Mucosa of rectum (tissue), 2 donors: ENCODE data around the gene MAP4K4.
A peak's percentile ranks its signal among the peaks of the same experiment; 100 is the strongest.

ENCODE experiments used
- H3K27ac ChIP-seq, 2 donors: one replicate each; pipeline ENCODE4 v1.7.0; 2013; ENCODE audit warnings: inconsistent platforms in 2 of 2, low read depth in 2 of 2, low read length in 2 of 2
- H3K27me3 ChIP-seq, 2 donors: one replicate each; pipeline ENCODE4 v1.7.0; 2013; ENCODE audit warnings: low read length in 2 of 2; ENCODE audit not compliant: control insufficient read depth in 2 of 2, insufficient read depth in 2 of 2
- H3K36me3 ChIP-seq, 2 donors: one replicate each; pipeline ENCODE4 v1.7.0; 2013; ENCODE audit warnings: low read length in 2 of 2; ENCODE audit not compliant: control insufficient read depth in 2 of 2, insufficient read depth in 2 of 2
- H3K4me1 ChIP-seq, 2 donors: one replicate each; pipeline ENCODE4 v1.7.0; 2013; ENCODE audit warnings: low read length in 2 of 2, mild to moderate bottlenecking in 1 of 2; ENCODE audit not compliant: control insufficient read depth in 2 of 2, insufficient read depth in 2 of 2
- H3K4me3 ChIP-seq, 2 donors: one replicate each; pipeline ENCODE4 v1.7.0; 2013; ENCODE audit warnings: low read length in 2 of 2
- H3K9ac ChIP-seq, 2 donors: one replicate each; pipeline ENCODE4 v1.7.0; 2013; ENCODE audit warnings: low read length in 2 of 2, low read depth in 1 of 2, mild to moderate bottlenecking in 1 of 2
- H3K9me3 ChIP-seq, 2 donors: one replicate each; pipeline ENCODE4 v1.7.0; 2013; ENCODE audit warnings: low read length in 2 of 2; ENCODE audit not compliant: control insufficient read depth in 2 of 2
- donor health status: healthy.
- donor health status: Normal muscosa, but diverticular disease.

The MAP4K4 gene

GRCh38 chr2:101704816-101705578 is 7.5 kb downstream of the MAP4K4 start:
- Histone ChIP-seq H3K4me3 (no peak overlapping the region), H3K4me1 (peaks cover 0 to 3% of the 10 kb centered on the region in 2 donors), H3K9ac (no peak overlapping the region), H3K27ac (no peak overlapping the region), H3K27me3 (no peaks in the 10 kb centered on the region), H3K9me3 (no peaks in the 10 kb centered on the region), H3K36me3 (peaks cover 0 to 2% of the 10 kb centered on the region in 2 donors)

GRCh38 chr2:101706121-101706818 is 8.8 kb downstream of the MAP4K4 start:
- no peak overlapping the region for H3K27ac ChIP-seq
- no peak overlapping the region for H3K9ac ChIP-seq
- no peaks in the 10 kb centered on the region for H3K27me3 ChIP-seq
- no peaks in the 10 kb centered on the region for H3K9me3 ChIP-seq
- H3K36me3 ChIP-seq = peaks cover 0 to 2% of the 10 kb centered on the region in 2 donors
- H3K4me1 ChIP-seq = no peaks in the 10 kb centered on the region
- H3K4me3 ChIP-seq = no peak overlapping the region

DNA sequence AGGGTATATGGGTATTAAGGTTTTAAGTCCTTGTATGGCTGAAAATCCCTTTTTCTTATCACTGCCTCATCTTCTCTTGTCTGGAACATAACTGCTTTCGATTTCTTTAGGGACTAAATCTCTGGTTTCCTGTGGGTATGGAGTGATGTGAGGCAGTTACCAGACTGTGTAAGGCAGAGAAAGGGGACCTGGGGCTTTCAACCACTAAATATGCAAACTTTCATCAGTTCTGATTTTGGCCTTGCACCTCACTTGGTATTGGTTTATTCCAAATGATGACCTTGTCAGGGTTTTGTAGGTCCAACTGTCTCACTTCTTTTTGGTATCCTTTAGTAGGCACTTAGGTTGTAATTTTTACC is 9.3 kb downstream of the MAP4K4 start:
- Histone ChIP-seq H3K27ac (no peak overlapping the region), H3K4me1 (no peaks in the 10 kb centered on the region), H3K9ac (no peak overlapping the region), H3K36me3 (peaks cover 0 to 2% of the 10 kb centered on the region in 2 donors), H3K9me3 (no peaks in the 10 kb centered on the region), H3K27me3 (no peaks in the 10 kb centered on the region), H3K4me3 (no peak overlapping the region)

- H3K27me3 ChIP-seq = no peaks in the 10 kb centered on the region
- H3K27ac ChIP-seq = no peak overlapping the region
- H3K9me3 ChIP-seq = no peaks in the 10 kb centered on the region
- no peak overlapping the region for H3K4me3 ChIP-seq
- no peak overlapping the region for H3K9ac ChIP-seq
- no peaks in the 10 kb centered on the region for H3K36me3 ChIP-seq
- H3K4me1 ChIP-seq = no peaks in the 10 kb centered on the region
These were observed 12.5 kb downstream of the MAP4K4 start for GRCh38 chr2:101710036-101710435.

- H3K4me1 ChIP-seq = no peaks in the 10 kb centered on the region
- no peaks in the 10 kb centered on the region for H3K27me3 ChIP-seq
- no peaks in the 10 kb centered on the region for H3K36me3 ChIP-seq
- peak overlapping the region in 1 of 2 donors; percentile 27 for H3K27ac ChIP-seq
- H3K9me3 ChIP-seq = no peaks in the 10 kb centered on the region
- H3K9ac ChIP-seq = no peak overlapping the region
- no peak overlapping the region for H3K4me3 ChIP-seq
These were observed 13.2 kb downstream of the MAP4K4 start for GRCh38 chr2:101710471-101711318.

GRCh38 chr2:101714118-101714517 is 16.6 kb downstream of the MAP4K4 start:
- H3K9me3 ChIP-seq = no peaks in the 10 kb centered on the region
- H3K27ac ChIP-seq = no peak overlapping the region
- H3K36me3 ChIP-seq = no peaks in the 10 kb centered on the region
- no peak overlapping the region for H3K9ac ChIP-seq
- H3K4me1 ChIP-seq = peaks cover 2 to 9% of the 10 kb centered on the region in 2 donors
- H3K4me3 ChIP-seq = no peak overlapping the region
- no peaks in the 10 kb centered on the region for H3K27me3 ChIP-seq

DNA sequence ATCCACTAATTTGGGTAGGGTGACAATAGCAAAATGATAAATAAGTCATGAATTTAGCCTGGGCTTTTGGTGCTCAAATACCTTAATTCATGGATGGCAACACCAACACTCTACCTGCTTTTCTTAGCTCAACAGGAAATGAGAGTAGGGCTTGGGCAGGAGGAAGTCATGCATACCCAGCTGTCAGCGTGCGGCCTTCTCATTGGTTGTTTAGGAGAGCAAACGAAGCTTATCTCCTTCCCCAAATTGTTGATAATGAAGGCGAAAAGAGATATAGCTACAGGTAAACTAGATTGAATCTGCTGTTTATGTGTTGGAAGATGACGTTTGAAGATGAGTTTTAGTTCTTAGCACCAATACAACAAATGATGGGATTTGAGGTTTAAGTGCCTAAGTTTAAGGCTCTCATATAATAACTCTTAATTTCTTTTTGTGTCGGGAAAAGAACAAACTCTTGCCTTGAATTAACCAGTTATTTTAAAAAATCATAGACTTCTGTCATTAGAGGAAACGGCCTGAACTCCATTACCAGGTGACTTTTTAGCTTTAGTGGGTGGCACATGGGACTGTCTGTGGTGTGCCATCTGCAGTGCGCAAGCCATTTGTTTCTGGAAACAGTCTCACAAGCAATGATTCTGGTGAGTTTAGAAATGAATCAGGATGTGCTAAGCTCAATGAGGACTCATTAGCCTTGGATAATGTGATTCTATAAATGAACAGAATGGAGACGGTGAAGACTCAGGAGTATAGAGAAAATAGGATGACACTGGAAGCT is 19.8 kb downstream of the MAP4K4 start:
- H3K4me3 ChIP-seq = no peak overlapping the region
- H3K27me3 ChIP-seq = no peaks in the 10 kb centered on the region
- H3K36me3 ChIP-seq = no peaks in the 10 kb centered on the region
- H3K9me3 ChIP-seq = no peaks in the 10 kb centered on the region
- peak overlapping the region in 1 of 2 donors; percentile 67 for H3K27ac ChIP-seq
- no peak overlapping the region for H3K9ac ChIP-seq
- H3K4me1 ChIP-seq = peaks cover 2 to 11% of the 10 kb centered on the region in 2 donors

DNA sequence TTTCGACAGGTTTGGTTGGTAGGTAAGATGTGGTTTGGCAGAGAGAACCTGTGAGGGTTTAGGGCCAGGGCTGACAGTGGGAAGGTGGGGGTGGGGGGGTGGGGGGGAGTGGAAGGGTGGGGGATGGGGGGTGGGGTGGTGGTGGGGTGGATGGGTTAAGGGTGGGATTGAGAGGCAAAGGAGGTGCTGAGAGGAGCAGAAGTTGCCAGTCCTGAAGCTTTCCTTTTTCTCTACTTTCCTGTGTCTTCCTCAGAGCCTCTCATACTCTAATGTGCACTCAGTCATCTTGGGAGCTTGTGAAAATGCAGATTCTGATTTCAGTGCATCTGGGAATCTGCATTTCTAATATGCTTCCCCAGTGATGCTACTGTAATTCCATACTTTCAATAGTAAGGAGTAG is 21.0 kb downstream of the MAP4K4 start:
- H3K9me3 ChIP-seq = no peaks in the 10 kb centered on the region
- H3K27me3 ChIP-seq = no peaks in the 10 kb centered on the region
- H3K36me3 ChIP-seq = no peaks in the 10 kb centered on the region
- H3K4me1 ChIP-seq = peaks cover 2 to 11% of the 10 kb centered on the region in 2 donors
- H3K9ac ChIP-seq = no peak overlapping the region
- no peak overlapping the region for H3K4me3 ChIP-seq
- peak overlapping the region in 1 of 2 donors; percentile 40 for H3K27ac ChIP-seq

DNA sequence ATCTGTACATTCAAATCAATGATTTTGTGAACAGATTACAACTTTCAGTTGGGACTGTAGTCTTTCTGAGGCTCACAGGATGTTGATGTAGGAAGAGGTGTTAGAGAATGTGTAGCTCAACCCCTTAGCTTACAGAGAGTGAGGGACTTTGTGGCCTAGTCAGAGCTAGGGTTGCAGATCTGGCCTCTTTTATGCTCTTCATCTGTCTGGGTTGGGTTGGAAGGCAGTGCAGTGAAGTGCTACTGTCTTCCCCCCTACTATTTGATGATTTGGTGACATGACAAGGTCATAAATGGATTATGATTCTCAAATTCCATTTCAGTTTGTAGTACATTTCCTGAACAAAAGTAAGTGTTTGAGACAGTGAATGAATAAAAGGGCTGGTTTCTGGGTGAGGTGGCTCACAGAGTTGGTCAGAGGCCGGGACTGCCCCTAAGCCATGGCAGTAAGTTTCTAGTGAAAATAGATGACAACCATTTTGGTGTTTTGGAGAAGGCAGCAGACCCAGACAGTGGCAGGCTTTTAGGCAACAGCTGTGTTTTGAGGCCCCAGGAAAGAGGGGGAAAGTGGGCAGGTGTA is 21.6 kb downstream of the MAP4K4 start:
- Histone ChIP-seq H3K4me1 (peaks cover 2 to 11% of the 10 kb centered on the region in 2 donors), H3K27me3 (no peaks in the 10 kb centered on the region), H3K4me3 (no peak overlapping the region), H3K36me3 (no peaks in the 10 kb centered on the region), H3K9me3 (no peaks in the 10 kb centered on the region), H3K27ac (peak overlapping the region in 1 of 2 donors; percentile 40), H3K9ac (no peak overlapping the region)
